NOMO-1 (cell line): ENCODE results near the gene RSRP1.
"Not testable (repeated sequence)": the region's sequence is repeated elsewhere in the genome, so short reads cannot be mapped to it uniquely, and the experiment has no call there.

Experiments
- DNase-seq, 2 experiments: peaks; one replicate each; lab custom pipeline; 2025; ENCODE audit not compliant: unreplicated experiment in 2 of 2; lab: John Stamatoyannopoulos, UW

RSRP1 gene, protein sequence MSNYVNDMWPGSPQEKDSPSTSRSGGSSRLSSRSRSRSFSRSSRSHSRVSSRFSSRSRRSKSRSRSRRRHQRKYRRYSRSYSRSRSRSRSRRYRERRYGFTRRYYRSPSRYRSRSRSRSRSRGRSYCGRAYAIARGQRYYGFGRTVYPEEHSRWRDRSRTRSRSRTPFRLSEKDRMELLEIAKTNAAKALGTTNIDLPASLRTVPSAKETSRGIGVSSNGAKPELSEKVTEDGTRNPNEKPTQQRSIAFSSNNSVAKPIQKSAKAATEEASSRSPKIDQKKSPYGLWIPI

GRCh38 chr1:25247024-25247828, at the start of gene RSRP1:
TSS of gene RSRP1 (minus strand) at chr1:25247454. CDS start at chr1:25246963, 491 bp downstream.
- DNase-seq = peak; percentile 94 to 98

GRCh38 chr1:25296501-25296900, 49.2 kb upstream of the RSRP1 start:
- DNase-seq = not testable (repeated sequence)

DNA sequence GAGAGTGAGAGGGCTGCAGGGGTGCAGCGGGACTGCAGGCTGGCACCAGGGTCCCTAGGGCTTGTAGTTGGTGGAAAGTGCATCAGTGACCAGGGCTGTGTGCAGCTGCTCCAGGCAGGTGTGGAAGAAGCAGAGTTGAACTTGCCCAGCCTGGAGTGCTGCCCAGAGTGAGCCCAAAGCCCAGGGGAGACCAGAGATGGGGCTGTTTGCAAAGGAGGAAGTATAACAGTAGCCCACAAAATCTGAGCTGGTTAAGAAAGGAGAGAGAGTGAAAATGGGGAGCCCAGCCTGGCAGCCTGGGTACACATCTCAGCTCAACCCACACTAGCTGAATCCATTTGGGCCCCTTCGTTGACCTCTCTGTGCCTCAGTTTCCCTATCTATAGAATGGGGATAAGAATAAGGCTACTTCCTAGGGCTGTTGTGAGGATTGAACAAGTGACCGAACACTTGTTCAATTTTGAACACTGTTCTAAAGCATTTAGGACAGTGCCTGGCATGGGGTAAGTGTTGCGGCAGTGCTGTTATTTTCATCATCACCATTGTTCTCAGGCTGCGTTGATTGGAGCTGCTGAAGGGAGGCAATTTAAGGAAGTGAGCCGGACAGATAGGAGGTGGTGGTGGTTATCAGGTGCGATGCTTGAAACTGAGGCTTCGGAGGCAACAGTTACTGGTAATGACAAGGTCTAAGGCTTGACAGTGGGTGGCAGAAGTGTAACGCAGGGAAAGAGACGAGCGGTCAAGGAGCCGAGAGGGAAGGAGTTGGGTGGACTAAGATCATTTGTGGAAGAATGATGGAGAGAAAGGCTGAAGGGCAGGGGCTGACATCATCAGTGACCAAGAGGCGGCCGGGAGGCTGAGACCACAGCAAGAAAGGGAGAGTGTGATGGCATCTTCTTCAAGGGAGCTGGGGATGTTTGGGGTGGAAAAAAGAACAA, 47.9 kb upstream of the RSRP1 start:
- DNase-seq = not testable (repeated sequence)

GRCh38 chr1:25293426-25293825, 46.2 kb upstream of the RSRP1 start:
- DNase-seq = not testable (repeated sequence)

GRCh38 chr1:25290043-25290442, 42.8 kb upstream of the RSRP1 start:
- DNase-seq = peak in 1 of 2 experiments; percentile 18

- DNase-seq = not testable (repeated sequence)
These were observed 41.4 kb upstream of the RSRP1 start for GRCh38 chr1:25288573-25289101.

- DNase-seq = not testable (repeated sequence)
These were observed 39.9 kb upstream of the RSRP1 start for GRCh38 chr1:25287164-25287563.

DNA sequence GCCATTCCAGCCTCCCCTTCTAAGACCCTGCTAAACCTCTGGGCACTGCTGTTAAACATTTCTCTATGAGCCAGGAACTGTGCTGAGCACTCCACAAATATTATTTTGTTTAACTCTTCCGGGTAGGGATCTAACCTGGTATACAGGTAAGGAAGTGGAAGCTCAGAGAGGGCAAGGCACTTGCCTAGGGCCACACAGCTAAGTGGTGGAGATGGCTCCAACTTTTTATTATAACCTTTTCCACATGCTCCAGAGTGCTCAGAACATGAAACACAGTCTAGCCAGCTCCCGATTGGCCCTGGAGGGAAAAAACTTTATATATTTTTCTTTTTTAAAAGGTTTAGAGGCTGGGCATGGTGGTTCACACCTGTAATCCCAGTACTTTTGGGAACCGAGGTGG, 38.6 kb upstream of the RSRP1 start:
- DNase-seq = not testable (repeated sequence)

- DNase-seq = not testable (repeated sequence)
These were observed 32.4 kb upstream of the RSRP1 start for GRCh38 chr1:25279693-25280111.

DNA sequence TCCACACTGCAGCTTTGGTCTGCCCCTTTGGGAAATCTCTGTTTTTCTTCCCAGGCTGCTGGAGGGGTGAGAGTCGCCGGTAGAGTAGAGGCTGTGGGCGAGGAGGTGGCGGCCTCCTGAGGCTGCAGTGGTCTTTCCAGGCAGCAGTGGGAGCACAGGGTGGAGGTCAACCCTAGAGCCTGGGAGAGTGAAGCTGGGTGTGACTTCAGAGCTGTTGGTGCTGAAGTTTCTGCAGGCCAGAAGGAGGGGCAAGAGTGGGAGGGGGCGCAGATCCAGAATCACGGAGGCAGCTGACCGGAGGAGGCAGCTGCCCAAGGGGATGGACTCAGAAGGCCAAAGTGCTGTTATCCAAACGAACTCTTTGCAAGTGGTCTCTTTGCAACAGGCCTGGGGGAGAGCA, 31.5 kb upstream of the RSRP1 start:
- not testable (repeated sequence) for DNase-seq

- peak; percentile 15 to 26 for DNase-seq
These were observed 31.1 kb upstream of the RSRP1 start for GRCh38 chr1:25278358-25278757.

DNA sequence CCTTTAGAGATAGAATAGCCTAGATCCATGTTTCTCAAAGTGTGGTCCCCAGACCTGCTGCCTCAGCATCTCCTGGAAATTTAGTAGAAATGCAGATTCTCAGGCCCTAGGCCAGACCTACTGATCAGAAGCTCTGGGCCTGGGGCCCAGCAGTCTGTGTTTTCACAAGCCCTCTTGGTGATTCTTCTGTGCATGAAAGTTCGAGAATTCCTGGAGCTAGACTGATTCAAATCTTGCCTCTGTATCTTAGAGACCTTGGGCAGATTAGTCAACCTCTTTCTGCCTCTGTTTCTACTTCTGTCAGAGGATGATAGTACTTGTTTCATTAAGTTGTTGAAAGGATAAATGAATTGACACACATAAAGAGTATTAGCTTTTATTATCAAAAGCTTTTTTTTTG, 30.0 kb upstream of the RSRP1 start:
- not testable (repeated sequence) for DNase-seq

DNA sequence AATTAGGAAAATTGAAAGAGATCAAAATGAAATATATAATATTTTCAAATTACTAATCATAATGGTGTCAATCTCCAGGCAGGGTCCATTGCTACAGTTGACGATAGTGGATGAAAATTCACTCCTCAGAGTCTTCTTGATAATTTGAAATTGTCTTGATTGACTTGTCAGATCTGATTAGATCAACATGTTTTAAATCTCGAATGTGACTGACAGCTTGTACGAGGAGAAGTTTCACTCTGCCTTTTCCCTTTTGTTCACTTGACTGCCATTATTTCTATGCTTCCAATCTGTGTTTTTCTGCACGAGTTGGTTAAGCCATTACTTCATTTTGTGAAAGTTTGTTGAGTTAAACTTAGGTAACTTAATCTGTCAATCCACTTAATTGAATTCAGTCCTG, 28.4 kb upstream of the RSRP1 start:
- DNase-seq = not testable (repeated sequence)

GRCh38 chr1:25272238-25272637, 25.0 kb upstream of the RSRP1 start, which contains the start of gene RHD:
TSS of gene RHD (plus strand) at chr1:25272509. CDS start at chr1:25272548, 39 bp downstream.
- DNase-seq = not testable (repeated sequence)

DNA sequence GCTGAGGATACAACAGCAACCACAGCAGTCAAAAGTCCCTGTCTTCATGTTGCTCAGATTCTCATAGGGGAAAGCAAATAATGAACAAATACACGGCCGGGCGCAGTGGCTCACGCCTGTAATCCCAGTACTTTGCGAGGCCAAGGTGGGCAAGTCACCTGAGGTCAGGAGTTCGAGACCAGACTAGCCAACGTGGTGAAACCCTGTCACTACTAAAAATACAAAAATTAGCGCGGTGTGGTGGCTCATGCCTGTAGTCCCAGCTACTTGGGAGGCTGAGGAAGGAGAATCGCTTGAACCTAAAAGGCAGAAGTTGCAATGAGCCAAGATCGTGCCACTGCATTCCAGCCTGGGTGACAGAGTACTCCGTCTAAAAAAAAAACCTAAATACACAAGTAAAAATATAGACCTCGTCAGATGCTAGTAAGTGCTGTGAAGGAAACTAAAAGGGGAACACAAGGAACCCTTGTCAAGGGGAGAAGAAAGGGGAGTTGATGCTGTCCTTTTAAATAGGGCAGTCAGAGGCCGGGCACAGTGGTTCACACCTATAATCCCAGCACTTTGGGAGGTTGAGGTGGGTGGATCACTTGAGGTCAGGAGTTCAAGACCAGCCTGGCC, 21.0 kb upstream of the RSRP1 start:
- not testable (repeated sequence) for DNase-seq

GRCh38 chr1:25267288-25268142, 20.3 kb upstream of the RSRP1 start:
- peak; percentile 10 to 33 for DNase-seq

- not testable (repeated sequence) for DNase-seq
These were observed 19.5 kb upstream of the RSRP1 start for GRCh38 chr1:25266554-25267287.

- DNase-seq = not testable (repeated sequence)
These were observed 13.1 kb upstream of the RSRP1 start for GRCh38 chr1:25260336-25260735.
